GM10248 (cell line): ENCODE results near the gene MYO5A.
"Not testable (repeated sequence)": the region's sequence is repeated elsewhere in the genome, so short reads cannot be mapped to it uniquely, and the experiment has no call there.

Experiments used
- CTCF ChIA-PET: fragments of 300-600 bp; sonication (Branson Sonifier 250); formaldehyde crosslinking; extraction: SDS; loops from one replicate; lab custom pipeline; 2021; ENCODE audit warnings: antibody characterized with exemption; lab: Yijun Ruan, JAX
- POLR2A ChIA-PET: fragments of 350-650 bp; sonication (Branson Sonifier 250); formaldehyde crosslinking; extraction: SDS; loops from one replicate; lab custom pipeline; 2020; ENCODE audit warnings: antibody characterized with exemption; lab: Yijun Ruan, JAX
- DNase-seq: peaks from one replicate; pipeline ENCODE4 v3.0.0; 2012; ENCODE audit errors: extremely low spot score
- TF ChIP-seq, protein P1 (sequence below): IDR thresholded peaks from 2 replicates; pipeline ENCODE4 v1.5.1; 2012; ENCODE audit warnings: mild to moderate bottlenecking, low read depth; ENCODE audit errors: extremely low read depth, missing control alignments, control extremely low read depth

MYO5A gene

DNA sequence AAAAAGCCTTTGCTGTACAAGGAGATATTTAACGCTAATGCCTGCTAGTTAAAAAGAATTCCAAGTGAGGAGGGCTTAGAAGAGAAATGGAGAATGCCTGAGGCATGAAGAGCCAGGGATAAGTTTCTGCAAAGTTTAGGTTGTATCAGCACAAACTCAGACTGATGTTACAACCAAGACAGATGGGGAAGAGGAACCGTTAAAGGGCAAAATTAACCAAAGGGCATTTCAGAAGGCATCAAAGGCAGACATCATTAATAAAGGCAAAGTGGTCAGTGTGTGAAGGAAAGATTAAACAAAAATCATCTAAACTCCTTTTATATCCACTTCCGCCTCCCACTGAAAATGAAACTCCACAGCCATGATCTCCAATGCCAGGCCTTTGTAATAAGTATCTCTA, 7.0 kb downstream of the MYO5A start:
- TF ChIP-seq, protein P1, sequence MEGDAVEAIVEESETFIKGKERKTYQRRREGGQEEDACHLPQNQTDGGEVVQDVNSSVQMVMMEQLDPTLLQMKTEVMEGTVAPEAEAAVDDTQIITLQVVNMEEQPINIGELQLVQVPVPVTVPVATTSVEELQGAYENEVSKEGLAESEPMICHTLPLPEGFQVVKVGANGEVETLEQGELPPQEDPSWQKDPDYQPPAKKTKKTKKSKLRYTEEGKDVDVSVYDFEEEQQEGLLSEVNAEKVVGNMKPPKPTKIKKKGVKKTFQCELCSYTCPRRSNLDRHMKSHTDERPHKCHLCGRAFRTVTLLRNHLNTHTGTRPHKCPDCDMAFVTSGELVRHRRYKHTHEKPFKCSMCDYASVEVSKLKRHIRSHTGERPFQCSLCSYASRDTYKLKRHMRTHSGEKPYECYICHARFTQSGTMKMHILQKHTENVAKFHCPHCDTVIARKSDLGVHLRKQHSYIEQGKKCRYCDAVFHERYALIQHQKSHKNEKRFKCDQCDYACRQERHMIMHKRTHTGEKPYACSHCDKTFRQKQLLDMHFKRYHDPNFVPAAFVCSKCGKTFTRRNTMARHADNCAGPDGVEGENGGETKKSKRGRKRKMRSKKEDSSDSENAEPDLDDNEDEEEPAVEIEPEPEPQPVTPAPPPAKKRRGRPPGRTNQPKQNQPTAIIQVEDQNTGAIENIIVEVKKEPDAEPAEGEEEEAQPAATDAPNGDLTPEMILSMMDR: no peak
- POLR2A ChIA-PET: no interaction called here
- no peak for DNase-seq
- CTCF ChIA-PET: no interaction called here

DNA sequence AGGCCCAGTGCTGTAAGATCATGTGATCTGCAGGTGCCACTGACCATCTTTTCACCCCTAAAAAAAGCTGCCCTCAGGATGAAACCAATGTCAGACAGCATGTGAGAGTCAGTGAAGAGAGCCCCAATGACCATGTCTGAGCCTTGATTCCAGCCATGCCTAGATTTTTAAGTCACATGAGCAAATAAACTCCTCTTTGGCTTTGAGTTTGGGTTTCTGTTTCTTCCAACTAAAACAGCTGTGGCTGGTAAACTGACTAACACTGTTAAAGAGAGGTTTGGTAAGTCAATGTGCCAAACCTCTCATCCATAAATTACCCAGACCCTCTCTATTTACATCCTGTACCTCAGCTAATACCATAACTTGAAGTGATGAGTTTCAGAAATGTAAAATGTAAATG, 8.3 kb downstream of the MYO5A start:
- ChIA-PET CTCF (interaction anchor here (1.6 kb wide), 1 partner anchor 36 kb away, joined by 3 read pairs; no protein-coding TSS in a partner anchor), POLR2A (no interaction called here)
- DNase-seq: no peak
- TF ChIP-seq, protein P1: no peak

DNA sequence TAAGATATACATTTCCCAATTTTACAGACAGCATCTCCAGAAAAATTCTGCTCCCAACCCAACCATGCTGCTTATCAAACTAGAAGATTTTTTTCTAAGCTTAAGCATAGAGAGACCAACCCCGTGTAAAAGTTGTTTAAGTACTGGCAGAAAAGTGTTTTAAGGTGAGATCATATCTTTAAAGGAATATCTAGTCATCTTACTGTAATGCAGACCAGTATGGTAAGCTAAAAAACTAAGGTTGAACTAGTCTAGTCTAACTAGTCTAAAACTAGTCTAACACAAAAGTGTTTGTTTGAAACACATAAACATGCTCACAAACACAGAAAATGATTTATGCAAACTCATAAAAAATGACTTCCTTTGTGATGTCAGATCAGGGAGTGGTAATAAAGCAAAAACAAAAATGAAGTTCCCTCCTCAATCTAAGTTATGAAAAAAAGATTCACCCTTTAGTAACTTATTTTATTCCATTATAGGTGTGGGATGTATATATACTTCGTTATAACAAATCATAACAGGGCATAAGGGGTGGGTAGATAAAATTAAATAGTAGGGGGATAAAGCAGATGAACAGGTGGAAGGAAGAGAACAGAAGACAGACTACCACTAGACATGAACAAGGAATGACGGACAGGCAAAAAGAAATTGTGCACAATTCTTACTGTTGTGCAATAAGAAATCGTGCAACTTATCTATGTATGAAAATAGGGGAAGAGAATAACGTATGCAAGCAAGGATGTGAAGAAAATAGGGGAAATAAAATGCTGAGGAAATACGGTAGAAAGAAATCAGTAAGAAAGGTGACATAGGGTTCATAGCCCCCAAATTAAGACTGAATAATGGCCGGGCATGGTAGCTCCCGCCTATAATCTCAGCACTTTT, 10.0 kb downstream of the MYO5A start:
- ChIA-PET CTCF (no interaction called here), POLR2A (no interaction called here)
- TF ChIP-seq, protein P1: no peak
- DNase-seq: no peak

DNA sequence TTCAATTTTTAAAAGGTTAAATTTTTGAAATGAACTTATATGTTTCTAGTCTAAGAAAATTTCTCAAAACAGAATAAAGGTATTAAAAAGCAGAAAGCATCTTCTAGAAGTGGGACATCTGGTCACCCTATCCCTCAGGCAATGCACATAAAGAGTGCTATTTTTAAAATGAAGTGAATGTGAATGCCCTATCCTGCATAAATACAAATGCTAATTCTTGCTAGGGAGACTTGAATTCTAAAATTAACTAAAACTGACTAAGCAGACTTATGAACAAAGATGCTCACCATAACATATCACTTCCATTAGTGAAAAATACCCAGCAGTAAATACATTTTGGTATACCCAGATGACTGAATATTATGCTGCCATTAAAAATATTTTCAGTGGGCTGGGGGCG, 11.7 kb downstream of the MYO5A start:
- DNase-seq: no peak
- CTCF ChIA-PET: no interaction called here
- TF ChIP-seq, protein P1: no peak
- POLR2A ChIA-PET: no interaction called here

DNA sequence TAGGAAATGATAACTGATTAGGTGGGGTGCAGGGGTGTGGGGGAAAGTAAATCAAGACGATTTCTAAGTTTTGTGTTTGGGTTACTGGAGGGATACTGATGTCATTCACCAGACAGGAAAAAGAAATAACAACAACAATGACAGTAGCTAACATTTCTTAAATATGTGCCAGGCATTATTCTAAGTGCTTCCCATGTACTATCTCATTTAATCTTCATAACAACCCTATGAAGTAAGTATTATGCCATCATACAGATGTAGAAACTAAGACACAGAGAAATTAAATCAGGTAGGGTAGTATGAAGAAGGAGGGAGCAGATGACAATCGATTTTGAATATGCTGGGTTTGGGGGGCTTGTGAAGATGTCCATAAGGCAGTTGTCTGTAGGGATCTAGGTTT, 13.3 kb downstream of the MYO5A start:
- TF ChIP-seq, protein P1: no peak
- no peak for DNase-seq
- ChIA-PET POLR2A (no interaction called here), CTCF (interaction anchor here (1.1 to 1.2 kb wide), 5 partner anchors 9 to 50 kb away, joined by 3 to 6 read pairs (median 3); no protein-coding TSS in a partner anchor)

DNA sequence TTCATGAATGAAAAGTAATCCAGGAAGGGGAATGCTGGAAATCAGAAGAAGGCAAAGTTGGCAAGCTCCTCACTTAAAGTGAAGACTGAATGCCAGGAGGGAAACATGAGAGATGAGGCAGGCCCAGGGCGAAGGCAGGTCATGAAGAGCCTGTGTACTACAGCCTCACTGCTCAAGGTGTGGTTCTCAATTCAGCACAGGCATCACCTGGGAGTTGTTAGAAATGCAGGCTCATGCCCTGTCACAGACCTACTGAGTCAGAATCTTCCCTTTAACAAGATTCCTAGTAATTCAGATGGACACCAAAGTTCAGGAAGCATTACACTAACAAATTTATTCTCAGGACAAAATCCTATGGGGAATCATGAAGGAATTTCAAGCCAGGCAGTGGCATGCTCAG, 14.2 kb downstream of the MYO5A start:
- TF ChIP-seq, protein P1: no peak
- ChIA-PET CTCF (interaction anchor here (1.1 to 1.2 kb wide), 4 partner anchors 10 to 49 kb away, joined by 3 to 6 read pairs (median 3); no protein-coding TSS in a partner anchor), POLR2A (no interaction called here)
- DNase-seq: no peak

DNA sequence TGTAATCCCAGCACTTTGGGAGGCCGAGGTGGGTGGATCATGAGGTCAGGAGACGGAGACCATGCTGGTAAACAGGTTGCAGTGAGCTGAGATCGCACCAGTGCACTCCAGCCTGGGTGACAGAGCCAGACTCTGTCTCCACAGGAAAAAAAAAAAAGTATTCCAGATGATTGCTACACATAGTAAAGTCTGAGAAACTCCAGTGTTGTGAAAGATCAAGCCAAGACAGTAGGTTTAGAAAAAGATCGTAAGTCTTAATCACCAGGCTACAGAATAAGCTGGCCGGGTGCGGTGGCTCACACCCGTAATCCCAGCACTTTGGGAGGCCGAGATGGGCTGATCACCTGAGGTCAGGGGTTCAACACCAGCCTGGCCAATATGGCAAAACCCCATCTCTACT, 15.8 kb downstream of the MYO5A start:
- CTCF ChIA-PET, DNase-seq, POLR2A ChIA-PET: not testable (repeated sequence)
